H1 (cell line): ENCODE data around the gene H2AZ2. TPM values are rescaled to one million over a fixed set of nuclear protein-coding genes. Genes with fewer than 3 reads are reported as not detected.

ENCODE experiments used
- CBX8 ChIP-seq: fragments of 300-800, 300-1000 bp; sonication (generic); IDR thresholded peaks from 2 replicates; pipeline ENCODE4 v1.7.1; 2016; ENCODE audit warnings: low read depth, low read length, borderline replicate concordance
- CEBPB ChIP-seq: IDR thresholded peaks from 2 replicates; pipeline ENCODE4 v1.6.1; 2012; ENCODE audit warnings: low read depth, low read length
- EGR1 ChIP-seq: IDR thresholded peaks from 2 replicates; pipeline ENCODE4 v1.6.1; 2011; ENCODE audit warnings: low read depth, low read length, borderline replicate concordance
- GABPA ChIP-seq: IDR thresholded peaks from 2 replicates; pipeline ENCODE4 v1.6.1; 2011; ENCODE audit warnings: mild to moderate bottlenecking, low read length, moderate library complexity, borderline replicate concordance; ENCODE audit not compliant: insufficient read depth
- GTF2F1 ChIP-seq: IDR thresholded peaks from 2 replicates; pipeline ENCODE4 v1.6.1; 2012; ENCODE audit warnings: low read depth, low read length, improper control_type of control experiment, borderline replicate concordance
- JUND ChIP-seq: IDR thresholded peaks from 2 replicates; pipeline ENCODE4 v1.6.1; 2011; ENCODE audit warnings: mild to moderate bottlenecking, improper control_type of control experiment, low read length
- KDM1A ChIP-seq: fragments of 200-600, 300-600 bp; sonication (generic); IDR thresholded peaks from 2 replicates; pipeline ENCODE4 v1.7.1; 2016; ENCODE audit warnings: mild to moderate bottlenecking, low read length, borderline replicate concordance
- KDM5A ChIP-seq: fragments of 200-600 bp; IDR thresholded peaks from 2 replicates; pipeline ENCODE4 v1.7.1; 2012; ENCODE audit warnings: mild to moderate bottlenecking, low read length, inconsistent platforms, mixed read lengths
- RBBP5 ChIP-seq: IDR thresholded peaks from 2 replicates; pipeline ENCODE4 v1.7.1; 2012; ENCODE audit warnings: low read depth, mild to moderate bottlenecking, inconsistent platforms, low read length, moderate library complexity, borderline replicate concordance
- SP4 ChIP-seq: IDR thresholded peaks from 2 replicates; pipeline ENCODE4 v1.6.1; 2012; ENCODE audit warnings: low read length, inconsistent platforms
- TCF12 ChIP-seq: IDR thresholded peaks from 2 replicates; pipeline ENCODE4 v1.6.1; 2011; ENCODE audit warnings: low read depth, mild to moderate bottlenecking, low read length
- polyA plus RNA-seq, 7 experiments: library from polyadenylated mRNA; depleted of rRNA in 3 of 7; stranded (reverse) in 5 of 7; unstranded in 2 of 7; fragments of >200 nt in 5 of 7; fragments of 200-250 nt in 2 of 7; gene quantifications; 1 replicate in 5 of 7; 2 replicates in 1 of 7; 4 replicates in 1 of 7; pipeline versions ENCODE4 v1.2.1 to v1.2.3, GENCODE V29; 2011 to 2013; ENCODE audit warnings: missing spikeins in 2 of 7, mixed read lengths in 2 of 7
- total RNA-seq: library from RNA; stranded (reverse); fragmentation: NEBNext Ultra II Directional; extraction: Animal tissue kit (Norgen Biotek cat#: 25700); gene quantifications from 2 replicates; pipeline ENCODE4 v1.2.1, GENCODE V29; 2021
- TF ChIP-seq, protein P1 (sequence below): fragments of 300-600 bp; sonication (generic); IDR thresholded peaks from 2 replicates; pipeline ENCODE4 v1.7.1; 2012; ENCODE audit warnings: low read length, moderate library complexity, mild to moderate bottlenecking, inconsistent platforms; ENCODE audit not compliant: insufficient replicate concordance

Gene H2AZ2
- total and polyA plus RNA-seq, 2 of the 8 experiments (the other 6 are each of a cell fraction or from before 2014, with no cell fraction given), result 168 to 187 TPM

DNA sequence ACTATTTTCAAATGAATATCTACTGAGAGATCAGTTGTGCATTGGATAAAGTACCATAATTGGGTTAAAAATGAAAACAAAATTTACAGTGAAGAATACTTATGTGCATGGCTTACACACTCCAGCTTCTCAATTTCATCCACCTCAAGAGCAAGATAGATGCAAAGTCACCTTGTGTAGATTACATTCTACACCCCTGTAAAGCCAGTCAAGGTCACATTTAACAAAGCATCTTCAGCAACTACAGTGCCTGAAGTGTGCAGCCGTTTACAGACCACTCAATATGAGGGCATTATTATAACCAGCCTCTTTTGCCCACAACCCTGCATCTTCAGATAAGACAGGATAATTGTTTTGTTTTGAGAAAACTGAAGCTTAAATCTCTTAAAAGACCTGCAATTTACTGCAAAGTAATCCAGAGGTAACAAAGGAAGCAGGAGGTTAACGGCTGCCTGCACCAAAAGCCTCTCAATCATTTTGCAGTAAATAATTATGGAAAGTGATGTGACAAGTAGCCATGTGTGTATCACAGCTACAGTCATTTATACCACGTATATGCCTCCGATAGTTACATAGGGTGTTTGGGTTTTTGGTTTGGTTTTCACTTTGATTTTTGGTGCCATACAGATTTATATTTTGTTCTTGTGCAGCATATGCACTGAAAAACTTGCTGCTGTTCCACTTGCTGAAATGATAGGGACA is 32.6 kb upstream of the H2AZ2 start (continued):
- TF ChIP-seq, protein P1, sequence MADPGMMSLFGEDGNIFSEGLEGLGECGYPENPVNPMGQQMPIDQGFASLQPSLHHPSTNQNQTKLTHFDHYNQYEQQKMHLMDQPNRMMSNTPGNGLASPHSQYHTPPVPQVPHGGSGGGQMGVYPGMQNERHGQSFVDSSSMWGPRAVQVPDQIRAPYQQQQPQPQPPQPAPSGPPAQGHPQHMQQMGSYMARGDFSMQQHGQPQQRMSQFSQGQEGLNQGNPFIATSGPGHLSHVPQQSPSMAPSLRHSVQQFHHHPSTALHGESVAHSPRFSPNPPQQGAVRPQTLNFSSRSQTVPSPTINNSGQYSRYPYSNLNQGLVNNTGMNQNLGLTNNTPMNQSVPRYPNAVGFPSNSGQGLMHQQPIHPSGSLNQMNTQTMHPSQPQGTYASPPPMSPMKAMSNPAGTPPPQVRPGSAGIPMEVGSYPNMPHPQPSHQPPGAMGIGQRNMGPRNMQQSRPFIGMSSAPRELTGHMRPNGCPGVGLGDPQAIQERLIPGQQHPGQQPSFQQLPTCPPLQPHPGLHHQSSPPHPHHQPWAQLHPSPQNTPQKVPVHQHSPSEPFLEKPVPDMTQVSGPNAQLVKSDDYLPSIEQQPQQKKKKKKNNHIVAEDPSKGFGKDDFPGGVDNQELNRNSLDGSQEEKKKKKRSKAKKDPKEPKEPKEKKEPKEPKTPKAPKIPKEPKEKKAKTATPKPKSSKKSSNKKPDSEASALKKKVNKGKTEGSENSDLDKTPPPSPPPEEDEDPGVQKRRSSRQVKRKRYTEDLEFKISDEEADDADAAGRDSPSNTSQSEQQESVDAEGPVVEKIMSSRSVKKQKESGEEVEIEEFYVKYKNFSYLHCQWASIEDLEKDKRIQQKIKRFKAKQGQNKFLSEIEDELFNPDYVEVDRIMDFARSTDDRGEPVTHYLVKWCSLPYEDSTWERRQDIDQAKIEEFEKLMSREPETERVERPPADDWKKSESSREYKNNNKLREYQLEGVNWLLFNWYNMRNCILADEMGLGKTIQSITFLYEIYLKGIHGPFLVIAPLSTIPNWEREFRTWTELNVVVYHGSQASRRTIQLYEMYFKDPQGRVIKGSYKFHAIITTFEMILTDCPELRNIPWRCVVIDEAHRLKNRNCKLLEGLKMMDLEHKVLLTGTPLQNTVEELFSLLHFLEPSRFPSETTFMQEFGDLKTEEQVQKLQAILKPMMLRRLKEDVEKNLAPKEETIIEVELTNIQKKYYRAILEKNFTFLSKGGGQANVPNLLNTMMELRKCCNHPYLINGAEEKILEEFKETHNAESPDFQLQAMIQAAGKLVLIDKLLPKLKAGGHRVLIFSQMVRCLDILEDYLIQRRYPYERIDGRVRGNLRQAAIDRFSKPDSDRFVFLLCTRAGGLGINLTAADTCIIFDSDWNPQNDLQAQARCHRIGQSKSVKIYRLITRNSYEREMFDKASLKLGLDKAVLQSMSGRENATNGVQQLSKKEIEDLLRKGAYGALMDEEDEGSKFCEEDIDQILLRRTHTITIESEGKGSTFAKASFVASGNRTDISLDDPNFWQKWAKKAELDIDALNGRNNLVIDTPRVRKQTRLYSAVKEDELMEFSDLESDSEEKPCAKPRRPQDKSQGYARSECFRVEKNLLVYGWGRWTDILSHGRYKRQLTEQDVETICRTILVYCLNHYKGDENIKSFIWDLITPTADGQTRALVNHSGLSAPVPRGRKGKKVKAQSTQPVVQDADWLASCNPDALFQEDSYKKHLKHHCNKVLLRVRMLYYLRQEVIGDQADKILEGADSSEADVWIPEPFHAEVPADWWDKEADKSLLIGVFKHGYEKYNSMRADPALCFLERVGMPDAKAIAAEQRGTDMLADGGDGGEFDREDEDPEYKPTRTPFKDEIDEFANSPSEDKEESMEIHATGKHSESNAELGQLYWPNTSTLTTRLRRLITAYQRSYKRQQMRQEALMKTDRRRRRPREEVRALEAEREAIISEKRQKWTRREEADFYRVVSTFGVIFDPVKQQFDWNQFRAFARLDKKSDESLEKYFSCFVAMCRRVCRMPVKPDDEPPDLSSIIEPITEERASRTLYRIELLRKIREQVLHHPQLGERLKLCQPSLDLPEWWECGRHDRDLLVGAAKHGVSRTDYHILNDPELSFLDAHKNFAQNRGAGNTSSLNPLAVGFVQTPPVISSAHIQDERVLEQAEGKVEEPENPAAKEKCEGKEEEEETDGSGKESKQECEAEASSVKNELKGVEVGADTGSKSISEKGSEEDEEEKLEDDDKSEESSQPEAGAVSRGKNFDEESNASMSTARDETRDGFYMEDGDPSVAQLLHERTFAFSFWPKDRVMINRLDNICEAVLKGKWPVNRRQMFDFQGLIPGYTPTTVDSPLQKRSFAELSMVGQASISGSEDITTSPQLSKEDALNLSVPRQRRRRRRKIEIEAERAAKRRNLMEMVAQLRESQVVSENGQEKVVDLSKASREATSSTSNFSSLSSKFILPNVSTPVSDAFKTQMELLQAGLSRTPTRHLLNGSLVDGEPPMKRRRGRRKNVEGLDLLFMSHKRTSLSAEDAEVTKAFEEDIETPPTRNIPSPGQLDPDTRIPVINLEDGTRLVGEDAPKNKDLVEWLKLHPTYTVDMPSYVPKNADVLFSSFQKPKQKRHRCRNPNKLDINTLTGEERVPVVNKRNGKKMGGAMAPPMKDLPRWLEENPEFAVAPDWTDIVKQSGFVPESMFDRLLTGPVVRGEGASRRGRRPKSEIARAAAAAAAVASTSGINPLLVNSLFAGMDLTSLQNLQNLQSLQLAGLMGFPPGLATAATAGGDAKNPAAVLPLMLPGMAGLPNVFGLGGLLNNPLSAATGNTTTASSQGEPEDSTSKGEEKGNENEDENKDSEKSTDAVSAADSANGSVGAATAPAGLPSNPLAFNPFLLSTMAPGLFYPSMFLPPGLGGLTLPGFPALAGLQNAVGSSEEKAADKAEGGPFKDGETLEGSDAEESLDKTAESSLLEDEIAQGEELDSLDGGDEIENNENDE, result no peak
- no peak for TF ChIP-seq SP4
- no peak for TF ChIP-seq GTF2F1
- TF ChIP-seq EGR1, result no peak
- TF ChIP-seq JUND, result no peak
- no peak for TF ChIP-seq KDM5A
- no peak for TF ChIP-seq TCF12
- TF ChIP-seq RBBP5, result no peak
- TF ChIP-seq CEBPB, result no peak
- TF ChIP-seq KDM1A, result no peak
- no peak for TF ChIP-seq CBX8
- TF ChIP-seq GABPA, result no peak
